ENCODE data around the gene DNAH6. TPM values are rescaled to one million over a fixed set of nuclear protein-coding genes. Genes with fewer than 3 reads are reported as not detected.
A peak's percentile ranks its signal among the peaks of the same experiment; 100 is the strongest.

DNAH6 gene
- total and polyA plus RNA-seq, 11 donors, result 0.05 to 0.75 (median 0.10) TPM; not detected in 2

- Histone ChIP-seq H3K4me1 (no peaks in the 10 kb centered on the region), H3K27me3 (no peaks in the 10 kb centered on the region), H3K27ac (no peak overlapping the region), H3K4me3 (no peak overlapping the region), H3K9me3 (no peaks in the 10 kb centered on the region), H3K36me3 (no peaks in the 10 kb centered on the region)
- 70 to 87% (median 81%) methylated on average over 2 of the region's 2 CpGs for WGBS, 4 donors
- TF ChIP-seq CTCF (IDR thresholded peaks at IDR 0.05) (no peak), POLR2A (IDR thresholded peaks at IDR 0.05) (no peak)
- DNase-seq (no peak), ATAC-seq (no peak)
- intact Hi-C loops (cut with DNase I), result loop anchor here in 2 of 10 donors (10.0 kb wide), 1 partner anchor 228 kb away; no protein-coding TSS in a partner anchor
Observed at GRCh38 chr2:84636080-84636971, 120.0 kb downstream of the DNAH6 start.

GRCh38 chr2:84639751-84640150, 123.5 kb downstream of the DNAH6 start:
- Histone ChIP-seq H3K4me1 (no peaks in the 10 kb centered on the region), H3K4me3 (no peak overlapping the region), H3K27me3 (no peaks in the 10 kb centered on the region), H3K9me3 (peaks cover 0 to 8% (median 0%) of the 10 kb centered on the region in 12 donors), H3K27ac (no peak overlapping the region), H3K36me3 (no peaks in the 10 kb centered on the region)
- TF ChIP-seq CTCF (IDR thresholded peaks at IDR 0.05), result no peak
- TF ChIP-seq POLR2A (IDR thresholded peaks at IDR 0.05), result no peak
- ATAC-seq, result peak in 1 of 4 donors; percentile 36
- intact Hi-C loops (cut with DNase I), result loop anchor here in 2 of 10 donors (10.0 kb wide), 1 partner anchor 225 kb away; no protein-coding TSS in a partner anchor
- 54 to 67% (median 64%) methylated on average over 5 of the region's 5 CpGs for WGBS, 4 donors
- DNase-seq, result no peak

- no peak for TF ChIP-seq CTCF (IDR thresholded peaks at IDR 0.05)
- TF ChIP-seq POLR2A (IDR thresholded peaks at IDR 0.05), result no peak
- whole genome bisulfite sequencing, 4 donors, result 63 to 75% (median 69%) methylated on average over 2 of the region's 2 CpGs
- Histone ChIP-seq H3K27ac (no peak overlapping the region), H3K36me3 (no peaks in the 10 kb centered on the region), H3K4me3 (no peak overlapping the region), H3K27me3 (no peaks in the 10 kb centered on the region), H3K4me1 (no peaks in the 10 kb centered on the region), H3K9me3 (peaks cover 0 to 8% (median 0%) of the 10 kb centered on the region in 12 donors)
- intact Hi-C loops (cut with DNase I), result no loop called here
- DNase-seq (no peak), ATAC-seq (no peak)
Observed at GRCh38 chr2:84640411-84640810, 124.1 kb downstream of the DNAH6 start.

- no peak for TF ChIP-seq POLR2A (IDR thresholded peaks at IDR 0.05)
- TF ChIP-seq CTCF (IDR thresholded peaks at IDR 0.05), result no peak
- H3K4me3 ChIP-seq, result no peak overlapping the region
Observed at GRCh38 chr2:84641021-84641420, 124.7 kb downstream of the DNAH6 start.

More at GRCh38 chr2:84641021-84641420, 124.7 kb downstream of the DNAH6 start:
- H3K27me3 ChIP-seq, result no peaks in the 10 kb centered on the region
- intact Hi-C loops (cut with DNase I), result no loop called here
- WGBS, 4 donors, result 71 to 93% (median 84%) methylated on average over 1 of the region's 1 CpG
- peaks cover 0 to 8% (median 0%) of the 10 kb centered on the region in 12 donors for H3K9me3 ChIP-seq
- no peak for ATAC-seq
- H3K4me1 ChIP-seq, result no peaks in the 10 kb centered on the region
- no peak for DNase-seq
- no peaks in the 10 kb centered on the region for H3K36me3 ChIP-seq
- H3K27ac ChIP-seq, result no peak overlapping the region

All from heart left ventricle (tissue), 16 donors.